HEK293 (cell line): ENCODE measurements around the gene ACP4.
"Not testable (repeated sequence)": the region's sequence is repeated elsewhere in the genome, so short reads cannot be mapped to it uniquely, and the experiment has no call there.

Experiments
- CTCF ChIA-PET: fragments of 350-600 bp; formaldehyde crosslinking; extraction: SDS; loops from one replicate; lab custom pipeline; 2021; ENCODE audit warnings: antibody characterized with exemption; lab: Yijun Ruan, JAX
- POLR2A ChIA-PET: fragments of 300-600 bp; formaldehyde crosslinking; extraction: SDS; loops from one replicate; lab custom pipeline; 2020; ENCODE audit warnings: antibody characterized with exemption, inconsistent platforms; lab: Yijun Ruan, JAX
- H3K27ac ChIP-seq: fragments of 200-500 bp; sonication (Bioruptor generic); 2 replicates; pipeline ENCODE4 v1.5.1; 2014; ENCODE audit warnings: low read depth, low read length, control low read depth, inconsistent platforms; ENCODE audit errors: extremely low read depth
- H3K36me3 ChIP-seq, 2 experiments: fragments of 200-500 bp in 1 of 2; sonication (Bioruptor generic) in 1 of 2; 1 replicate in 1 of 2; 2 replicates in 1 of 2; pipeline ENCODE4 v1.5.1; 2014 to 2017; ENCODE audit warnings: inconsistent platforms in 2 of 2, low read length in 2 of 2; ENCODE audit not compliant: control insufficient read depth in 2 of 2, insufficient read depth in 1 of 2
- H3K4me1 ChIP-seq: fragments of 200-500 bp; sonication (Bioruptor generic); 2 replicates; pipeline ENCODE4 v1.5.1; 2014; ENCODE audit warnings: mild to moderate bottlenecking, low read length, inconsistent platforms; ENCODE audit not compliant: control insufficient read depth, insufficient read depth
- H3K4me3 ChIP-seq: 2 replicates; pipeline ENCODE4 v1.5.1; 2011; ENCODE audit warnings: low read depth, mild to moderate bottlenecking, control low read depth, low read length, moderate library complexity
- H3K9me3 ChIP-seq: fragments of 200-500 bp; sonication (Bioruptor generic); 2 replicates; pipeline ENCODE4 v1.5.1; 2014; ENCODE audit warnings: low read depth, low read length, inconsistent platforms; ENCODE audit not compliant: control insufficient read depth, insufficient read depth
- GLI4 ChIP-seq: fragments of 450-650 bp; formaldehyde crosslinking; IDR thresholded peaks from 2 replicates; pipeline ENCODE4 v1.5.1; 2016; ENCODE audit warnings: missing biosample characterization, missing genetic modification characterization
- INSM2 ChIP-seq: fragments of 450-650 bp; formaldehyde crosslinking; IDR thresholded peaks from 2 replicates; pipeline ENCODE4 v1.5.1; 2016; ENCODE audit warnings: missing biosample characterization, missing genetic modification characterization
- OSR2 ChIP-seq: fragments of 450-650 bp; formaldehyde crosslinking; IDR thresholded peaks from 2 replicates; pipeline ENCODE4 v1.5.1; 2016; ENCODE audit warnings: missing biosample characterization, missing genetic modification characterization
- PRDM10 ChIP-seq: fragments of 450-650 bp; formaldehyde crosslinking; IDR thresholded peaks from 2 replicates; pipeline ENCODE4 v1.5.1; 2016; ENCODE audit warnings: missing biosample characterization, missing genetic modification characterization
- PRDM2 ChIP-seq: fragments of 450-650 bp; formaldehyde crosslinking; IDR thresholded peaks from 2 replicates; pipeline ENCODE4 v1.5.1; 2016; ENCODE audit warnings: missing biosample characterization, missing genetic modification characterization, borderline replicate concordance
- SCRT2 ChIP-seq: fragments of 450-650 bp; formaldehyde crosslinking; IDR thresholded peaks from 2 replicates; pipeline ENCODE4 v1.5.1; 2016; ENCODE audit warnings: missing biosample characterization, missing genetic modification characterization
- ZBTB48 ChIP-seq: fragments of 450-650 bp; formaldehyde crosslinking; IDR thresholded peaks from 2 replicates; pipeline ENCODE4 v1.5.1; 2016; ENCODE audit warnings: missing biosample characterization, missing genetic modification characterization
- ZFP3 ChIP-seq: fragments of 450-650 bp; formaldehyde crosslinking; IDR thresholded peaks from 2 replicates; pipeline ENCODE4 v1.5.1; 2016; ENCODE audit warnings: low read depth, missing biosample characterization, missing genetic modification characterization
- ZNF341 ChIP-seq: fragments of 450-650 bp; formaldehyde crosslinking; IDR thresholded peaks from 2 replicates; pipeline ENCODE4; 2016; ENCODE audit warnings: low read depth, missing biosample characterization, missing genetic modification characterization
- ZNF423 ChIP-seq: fragments of 450-650 bp; formaldehyde crosslinking; IDR thresholded peaks from 2 replicates; pipeline ENCODE4 v1.5.1; 2016; ENCODE audit warnings: missing biosample characterization, missing genetic modification characterization
- ZNF548 ChIP-seq: fragments of 450-650 bp; formaldehyde crosslinking; IDR thresholded peaks from 2 replicates; pipeline ENCODE4 v1.5.1; 2016; ENCODE audit warnings: missing biosample characterization, missing genetic modification characterization
- ZNF555 ChIP-seq: fragments of 450-650 bp; formaldehyde crosslinking; conservative IDR thresholded peaks from 2 replicates; pipeline ENCODE4 v1.5.1; 2017; ENCODE audit warnings: missing biosample characterization, mild to moderate bottlenecking, missing genetic modification characterization, inconsistent platforms
- ZNF623 ChIP-seq: fragments of 450-650 bp; formaldehyde crosslinking; IDR thresholded peaks from 2 replicates; pipeline ENCODE4 v1.5.1; 2016; ENCODE audit warnings: missing biosample characterization, missing genetic modification characterization
- ZNF658 ChIP-seq: fragments of 450-650 bp; formaldehyde crosslinking; IDR thresholded peaks from 2 replicates; pipeline ENCODE4; 2016; ENCODE audit warnings: missing biosample characterization, missing genetic modification characterization
- ZNF660 ChIP-seq: fragments of 450-650 bp; IDR thresholded peaks from 2 replicates; pipeline ENCODE4 v1.5.1; 2018; ENCODE audit warnings: missing biosample characterization, mild to moderate bottlenecking, missing genetic modification characterization
- ZNF701 ChIP-seq: fragments of 450-650 bp; formaldehyde crosslinking; IDR thresholded peaks from 2 replicates; pipeline ENCODE4 v1.5.1; 2016; ENCODE audit warnings: missing biosample characterization, missing genetic modification characterization
- ZSCAN16 ChIP-seq: fragments of 450-650 bp; formaldehyde crosslinking; IDR thresholded peaks from 2 replicates; pipeline ENCODE4 v1.5.1; 2016; ENCODE audit warnings: missing biosample characterization, missing genetic modification characterization

The ACP4 gene

GRCh38 chr19:50743537-50743936, 46.7 kb upstream of the ACP4 start:
- POLR2A ChIA-PET, result interaction anchor here (0.6 to 0.7 kb wide), 2 partner anchors 368 to 410 kb away, joined by 3 to 4 read pairs; no protein-coding TSS in a partner anchor

GRCh38 chr19:50745221-50745620, 45.0 kb upstream of the ACP4 start:
- TF ChIP-seq ZFP3 (tag by site-specific recombination) (no peak), ZSCAN16 (tag by site-specific recombination) (no peak), ZNF660 (tag by site-specific recombination) (no peak), ZNF658 (tag by site-specific recombination) (no peak), ZNF548 (tag by site-specific recombination) (no peak), INSM2 (tag by site-specific recombination) (no peak), OSR2 (tag by site-specific recombination) (no peak), ZNF423 (tag by site-specific recombination) (no peak), ZNF555 (tag by site-specific recombination) (no peak)
- Histone ChIP-seq H3K4me3 (no peak overlapping the region), H3K4me1 (no peaks in the 10 kb centered on the region), H3K36me3 (no peaks in the 10 kb centered on the region), H3K9me3 (no peaks in the 10 kb centered on the region), H3K27ac (no peak overlapping the region)
- ChIA-PET POLR2A (no interaction called here), CTCF (interaction anchor here (2.7 kb wide), 1 partner anchor 21 kb away, joined by 11 read pairs; no protein-coding TSS in a partner anchor)

More at GRCh38 chr19:50743537-50743936, 46.7 kb upstream of the ACP4 start:
- H3K4me1 ChIP-seq, result no peaks in the 10 kb centered on the region
- CTCF ChIA-PET, result interaction anchor here (0.6 to 2.7 kb wide), 2 partner anchors 19 to 58 kb away, joined by 3 to 11 read pairs; no protein-coding TSS in a partner anchor
- no peaks in the 10 kb centered on the region for H3K9me3 ChIP-seq
- no peak overlapping the region for H3K4me3 ChIP-seq
- no peaks in the 10 kb centered on the region for H3K36me3 ChIP-seq
- TF ChIP-seq GLI4 (tag by site-specific recombination) (no peak), PRDM10 (tag by site-specific recombination) (0 out of 2 replicates have a peak, but pooled peaks have one; percentile 24)
- H3K27ac ChIP-seq, result no peak overlapping the region

- H3K4me1 ChIP-seq, CTCF ChIA-PET, H3K27ac ChIP-seq, H3K36me3 ChIP-seq, POLR2A ChIA-PET, H3K4me3 ChIP-seq, H3K9me3 ChIP-seq: not testable (repeated sequence)
Measured at GRCh38 chr19:50747141-50747540, 43.1 kb upstream of the ACP4 start.

GRCh38 chr19:50749490-50749889, 40.7 kb upstream of the ACP4 start:
- Histone ChIP-seq H3K4me3 (no peak overlapping the region), H3K9me3 (no peaks in the 10 kb centered on the region), H3K4me1 (no peaks in the 10 kb centered on the region), H3K27ac (no peak overlapping the region), H3K36me3 (no peaks in the 10 kb centered on the region)
- ChIA-PET CTCF (interaction anchor here (0.5 to 1.1 kb wide), 4 partner anchors 25 to 841 kb away, joined by 3 to 6 read pairs (median 3); no protein-coding TSS in a partner anchor), POLR2A (no interaction called here)
- TF ChIP-seq PRDM2 (tag by site-specific recombination) (no peak), SCRT2 (tag by site-specific recombination) (no peak), ZNF701 (tag by site-specific recombination) (no peak), ZBTB48 (no peak), ZNF623 (no peak), ZNF341 (tag by site-specific recombination) (no peak), OSR2 (tag by site-specific recombination) (no peak)
